Brain microvascular endothelial cell (primary cell): ENCODE results near the gene H6PD.

ENCODE experiments used
- DNase-seq: peaks from one replicate; pipeline ENCODE4 v3.0.0-alpha.2; 2020
- H3K27ac ChIP-seq: fragments of 250-450 bp; sonication (Bioruptor Pico); 2 replicates; pipeline ENCODE4 v1.5.1; 2020; ENCODE audit warnings: mild to moderate bottlenecking, moderate library complexity
- H3K27me3 ChIP-seq: fragments of 250-450 bp; sonication (Bioruptor Pico); replicated peaks from 2 replicates; pipeline ENCODE4 v1.5.1; 2020; ENCODE audit warnings: mild to moderate bottlenecking
- H3K36me3 ChIP-seq: fragments of 250-450 bp; sonication (Bioruptor Pico); replicated peaks from 2 replicates; pipeline ENCODE4 v1.5.1; 2020; ENCODE audit warnings: mild to moderate bottlenecking
- H3K4me3 ChIP-seq: 2 replicates; pipeline ENCODE4 v1.5.1; 2011; ENCODE audit warnings: low read depth, mild to moderate bottlenecking, control low read depth, low read length, moderate library complexity
- CTCF ChIP-seq: IDR thresholded peaks from 2 replicates; pipeline ENCODE4 v1.5.1; 2011; ENCODE audit warnings: low read depth, mild to moderate bottlenecking, moderate library complexity, low read length, control low read depth, inconsistent platforms; ENCODE audit errors: missing control alignments
- in situ Hi-C: cut with HindIII; loops from 2 replicates; pipeline ENCODE4 v1.10.0; 2017; ENCODE audit warnings: low sequenced_read_pairs, low pct_ligation_motif_present

Gene H6PD

DNA sequence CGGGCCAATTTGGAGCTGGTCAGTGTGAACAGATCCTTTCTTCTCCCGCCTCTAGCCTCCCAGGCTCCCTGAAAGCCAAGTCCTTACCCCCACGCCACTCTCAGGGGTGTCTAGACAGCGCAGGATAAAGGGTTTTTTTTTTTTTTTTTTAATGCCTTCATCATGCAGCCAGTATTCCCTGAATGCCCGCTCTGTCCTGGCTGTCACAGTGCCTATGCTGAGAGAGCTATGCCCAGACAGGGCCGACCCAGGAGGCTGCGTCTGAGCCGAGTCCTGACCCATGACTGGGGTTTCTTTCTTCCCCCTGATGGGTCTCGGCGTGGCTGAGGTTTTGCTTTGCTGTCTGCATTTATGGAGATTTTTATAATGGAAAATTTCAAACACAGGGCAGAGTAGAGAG lies 76.5 kb downstream of the H6PD start:
- no peak for DNase-seq
- H3K4me3 ChIP-seq = no peak overlapping the region
- in situ Hi-C loops = no loop called here
- no peak for TF ChIP-seq CTCF
- peaks cover 3% of the 10 kb centered on the region for H3K36me3 ChIP-seq
- no peak overlapping the region for H3K27ac ChIP-seq
- no peaks in the 10 kb centered on the region for H3K27me3 ChIP-seq

- in situ Hi-C loops = no loop called here
- peaks cover 3% of the 10 kb centered on the region for H3K36me3 ChIP-seq
- TF ChIP-seq CTCF = no peak
Measured at GRCh38 chr1:9311479-9311878, 76.9 kb downstream of the H6PD start.

DNA sequence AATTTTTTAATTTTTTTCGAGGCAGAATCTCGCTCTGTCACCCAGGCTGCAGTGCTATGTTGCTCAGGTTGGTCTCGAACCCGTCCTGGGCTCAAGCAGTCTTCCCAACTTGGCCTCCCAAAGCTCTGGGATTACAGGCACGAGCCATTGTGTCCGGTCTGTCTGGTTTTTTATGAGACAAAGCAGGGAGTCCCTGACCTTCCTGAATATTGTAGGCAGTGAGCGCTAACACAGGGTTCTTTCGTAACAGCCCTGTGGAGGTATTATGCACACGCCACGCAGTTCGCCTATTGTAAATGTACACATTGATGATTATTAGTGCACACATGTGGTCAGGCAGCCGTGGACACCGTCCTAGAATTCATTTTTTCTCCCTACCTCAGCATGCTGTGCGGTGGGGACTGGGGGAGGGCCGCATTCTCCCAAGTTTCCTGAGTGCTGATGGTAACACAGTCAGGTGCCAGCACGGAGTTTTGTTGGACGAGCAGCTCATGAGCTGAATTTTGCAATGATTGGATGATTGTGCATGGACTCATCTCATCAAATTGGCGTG lies 77.7 kb downstream of the H6PD start:
- H3K27me3 ChIP-seq = no peaks in the 10 kb centered on the region
- in situ Hi-C loops = no loop called here
- peaks cover 3% of the 10 kb centered on the region for H3K36me3 ChIP-seq
- H3K27ac ChIP-seq = no peak overlapping the region
- no peak overlapping the region for H3K4me3 ChIP-seq
- TF ChIP-seq CTCF = no peak
- no peak for DNase-seq

More at GRCh38 chr1:9311479-9311878, 76.9 kb downstream of the H6PD start:
- H3K27me3 ChIP-seq = no peaks in the 10 kb centered on the region
- H3K27ac ChIP-seq = no peak overlapping the region
- H3K4me3 ChIP-seq = no peak overlapping the region
- DNase-seq = no peak

- in situ Hi-C loops = no loop called here
- peaks cover 3% of the 10 kb centered on the region for H3K36me3 ChIP-seq
Measured at GRCh38 chr1:9313576-9313975, 79.0 kb downstream of the H6PD start.

GRCh38 chr1:9314111-9314510 lies 79.5 kb downstream of the H6PD start:
- Histone ChIP-seq H3K4me3 (no peak overlapping the region), H3K27ac (no peak overlapping the region), H3K27me3 (no peaks in the 10 kb centered on the region), H3K36me3 (peaks cover 6% of the 10 kb centered on the region)
- no peak for TF ChIP-seq CTCF
- DNase-seq = no peak
- in situ Hi-C loops = no loop called here

More at GRCh38 chr1:9313576-9313975, 79.0 kb downstream of the H6PD start:
- H3K27me3 ChIP-seq = no peaks in the 10 kb centered on the region
- no peak for TF ChIP-seq CTCF
- no peak for DNase-seq
- no peak overlapping the region for H3K27ac ChIP-seq
- no peak overlapping the region for H3K4me3 ChIP-seq

DNA sequence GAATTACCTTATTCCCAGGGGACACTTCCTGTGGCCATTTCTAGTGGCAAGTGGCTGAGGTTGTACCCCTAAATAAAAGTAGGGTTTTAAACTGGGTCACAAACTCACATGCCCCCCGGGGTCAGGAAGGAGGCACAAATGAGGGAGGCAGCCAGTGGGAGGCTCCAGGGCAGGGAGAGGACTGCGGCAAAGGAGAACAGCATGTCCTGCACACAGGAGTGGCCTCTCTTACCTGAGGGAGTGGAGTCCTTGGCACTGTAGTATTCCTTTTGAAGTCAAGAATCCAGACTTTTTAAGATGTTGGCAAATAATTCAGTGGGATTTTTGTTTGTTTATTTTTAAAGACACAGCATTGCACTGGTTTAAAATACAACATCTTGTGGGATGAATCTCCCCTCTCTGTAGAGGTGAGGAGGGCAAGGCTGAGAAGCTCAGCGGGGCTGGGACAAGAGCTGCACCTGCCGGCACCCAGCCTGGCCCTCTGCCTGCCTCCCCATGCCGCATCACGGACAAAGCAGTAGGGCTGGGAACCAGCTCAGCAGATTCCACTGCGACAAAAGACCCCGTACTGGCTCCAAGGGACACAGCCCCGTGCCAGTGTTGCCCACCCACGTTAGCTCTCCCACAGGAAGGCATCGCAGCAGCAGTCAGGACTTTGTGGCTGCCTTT lies 80.3 kb downstream of the H6PD start:
- H3K4me3 ChIP-seq = no peak overlapping the region
- no peak for TF ChIP-seq CTCF
- DNase-seq = no peak
- in situ Hi-C loops = no loop called here
- peaks cover 6% of the 10 kb centered on the region for H3K36me3 ChIP-seq
- no peak overlapping the region for H3K27ac ChIP-seq
- no peaks in the 10 kb centered on the region for H3K27me3 ChIP-seq
